CD4-positive, alpha-beta T cell (primary cell): ENCODE data around the gene DGKB. TPM values are rescaled to one million over a fixed set of nuclear protein-coding genes. Genes with fewer than 3 reads are reported as not detected.

Experiments
- ATAC-seq: fragments of 200-7000 bp; cut with Tn5 transposase; one replicate; pipeline ENCODE4 v1.10.0; 2022; ENCODE audit warnings: mild to moderate bottlenecking; ENCODE audit not compliant: poor library complexity
- CTCF ChIA-PET: fragments of 350-600 bp; sonication (Branson Sonifier 250); formaldehyde crosslinking; loops from one replicate; lab custom pipeline; 2021; ENCODE audit warnings: antibody characterized with exemption, inconsistent platforms; lab: Charles Lee
- POLR2A ChIA-PET: fragments of 350-600 bp; sonication (Branson Sonifier 250); formaldehyde crosslinking; loops from one replicate; lab custom pipeline; 2021; ENCODE audit warnings: antibody characterized with exemption, inconsistent platforms; lab: Charles Lee
- DNase-seq, 14 experiments: peaks; one replicate each; pipeline ENCODE4 v3.0.0-alpha.2; 2013 to 2020; ENCODE audit warnings: mixed read lengths in 2 of 14
- H3K27ac ChIP-seq, 2 donors: one replicate each; pipeline versions ENCODE4 v1.5.1 to v1.7.0; 2013; ENCODE audit warnings: low read length in 2 of 2, low read depth in 1 of 2, mild to moderate bottlenecking in 1 of 2
- H3K27me3 ChIP-seq, 2 experiments: 1 replicate in 1 of 2; 2 replicates in 1 of 2; pipeline versions ENCODE4 v1.6.1 to v1.7.0; 2013; ENCODE audit warnings: low read length in 2 of 2, control low read depth in 1 of 2, mild to moderate bottlenecking in 1 of 2, moderate library complexity in 1 of 2; ENCODE audit not compliant: insufficient read depth in 2 of 2, control insufficient read depth in 1 of 2
- H3K36me3 ChIP-seq: one replicate; pipeline ENCODE4 v1.6.1; 2013; ENCODE audit warnings: low read length, control low read depth; ENCODE audit not compliant: insufficient read depth
- H3K4me1 ChIP-seq: one replicate; pipeline ENCODE4 v1.6.1; 2013; ENCODE audit warnings: low read length, control low read depth; ENCODE audit not compliant: insufficient read depth
- H3K4me3 ChIP-seq: one replicate; pipeline ENCODE4 v1.5.1; 2013; ENCODE audit warnings: mild to moderate bottlenecking, low read length, moderate library complexity
- H3K9me3 ChIP-seq, 2 experiments: 1 replicate in 1 of 2; 2 replicates in 1 of 2; pipeline versions ENCODE4 v1.6.1 to v1.7.0; 2013; ENCODE audit warnings: low read length in 2 of 2, mild to moderate bottlenecking in 2 of 2, control low read depth in 1 of 2, moderate library complexity in 1 of 2; ENCODE audit not compliant: control insufficient read depth in 1 of 2, insufficient read depth in 1 of 2
- H3K27ac Mint-ChIP-seq: one replicate; pipeline ENCODE4 v1.8.0; 2020; ENCODE audit warnings: mixed read lengths
- H3K27me3 Mint-ChIP-seq: one replicate; pipeline ENCODE4 v1.8.0; 2021; ENCODE audit warnings: mixed read lengths
- H3K36me3 Mint-ChIP-seq: one replicate; pipeline ENCODE4 v1.8.0; 2021; ENCODE audit warnings: low read depth, mixed read lengths
- H3K4me1 Mint-ChIP-seq: one replicate; pipeline ENCODE4 v1.8.0; 2021; ENCODE audit warnings: low read depth, mixed read lengths
- H3K4me3 Mint-ChIP-seq: one replicate; pipeline ENCODE4 v1.8.0; 2020; ENCODE audit warnings: mild to moderate bottlenecking, mixed read lengths
- H3K9me3 Mint-ChIP-seq: one replicate; pipeline ENCODE4 v1.8.0; 2020; ENCODE audit warnings: mixed read lengths
- intact Hi-C, 2 experiments: fragments of 100-400 bp; cut with DNase I in 1 of 2; cut with micrococcal nuclease in 1 of 2; formaldehyde crosslinking; loops; one replicate each; pipeline versions ENCODE4 v1.15.1 to v1.9.0; 2023 to 2025; cut with DNase I, micrococcal nuclease
- total RNA-seq, 174 experiments: library from RNA in 2 of 174; stranded (reverse) in 2 of 174; gene quantifications; one replicate each; pipeline ENCODE4 v1.2.3 and lab custom pipeline; 2021 to 2026
- TF ChIP-seq, protein P1 (sequence below): fragments of 200-600 bp; IDR thresholded peaks from one replicate; pipeline ENCODE4 v1.8.0; 2022; ENCODE audit warnings: antibody characterized with exemption, mild to moderate bottlenecking

Gene DGKB
- total RNA-seq, 2 experiments from 2014 or later = not detected

DNA sequence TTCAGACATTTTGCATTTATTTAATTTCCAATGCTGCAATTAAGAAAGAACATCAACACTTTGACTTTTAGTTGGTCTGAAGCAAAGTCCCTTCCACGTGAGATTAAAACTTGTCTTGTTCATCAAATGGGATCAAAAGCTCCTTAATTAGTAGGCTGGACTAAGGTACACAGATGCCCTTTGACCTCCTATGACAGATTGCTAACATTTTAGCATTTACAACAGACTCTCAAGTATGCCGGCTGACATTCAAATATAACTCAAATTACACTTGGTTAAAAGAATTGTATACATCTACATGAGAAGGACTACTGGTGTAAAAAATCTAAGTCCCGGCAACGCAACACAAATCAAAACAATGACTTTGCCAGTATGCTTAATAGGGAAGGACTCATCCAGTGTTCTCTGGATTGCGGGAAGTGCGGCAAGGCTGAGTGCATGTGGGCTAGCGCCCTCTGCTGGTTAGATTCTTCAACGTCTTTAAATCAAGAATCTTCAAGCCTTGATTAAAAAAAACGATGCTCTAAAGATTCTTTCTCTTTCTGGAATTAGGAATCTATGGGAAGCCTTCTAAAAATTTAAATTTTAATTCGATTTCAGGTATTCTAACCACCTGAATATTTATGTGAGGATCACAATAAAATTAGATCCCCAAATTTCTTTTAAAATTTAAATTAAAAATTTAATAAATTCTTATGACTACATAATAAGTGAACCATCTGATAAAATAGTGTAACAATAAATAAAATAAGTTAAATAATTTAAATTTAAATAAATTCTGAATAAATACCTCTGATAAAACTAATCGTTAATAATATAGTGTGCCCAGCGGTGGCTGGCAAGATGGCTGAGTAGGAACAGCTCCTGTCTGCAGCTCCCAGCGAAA lies 444.7 kb downstream of the DGKB start:
- Mint-ChIP-seq H3K27me3 (peaks cover 3% of the 10 kb centered on the region), H3K27ac (no peak overlapping the region), H3K4me3 (no peak overlapping the region), H3K4me1 (peaks cover 4% of the 10 kb centered on the region), H3K9me3 (no peaks in the 10 kb centered on the region), H3K36me3 (no peaks in the 10 kb centered on the region)
- Histone ChIP-seq H3K4me1 (no peaks in the 10 kb centered on the region), H3K4me3 (no peak overlapping the region), H3K36me3 (no peaks in the 10 kb centered on the region), H3K27me3 (no peaks in the 10 kb centered on the region), H3K9me3 (no peaks in the 10 kb centered on the region), H3K27ac (no peak overlapping the region)
- DNase-seq (peak in 10 of 14 experiments; percentile 5 to 71 (median 17)), ATAC-seq (no peak)
- ChIA-PET POLR2A (no interaction called here), CTCF (no interaction called here)
- TF ChIP-seq, protein P1, sequence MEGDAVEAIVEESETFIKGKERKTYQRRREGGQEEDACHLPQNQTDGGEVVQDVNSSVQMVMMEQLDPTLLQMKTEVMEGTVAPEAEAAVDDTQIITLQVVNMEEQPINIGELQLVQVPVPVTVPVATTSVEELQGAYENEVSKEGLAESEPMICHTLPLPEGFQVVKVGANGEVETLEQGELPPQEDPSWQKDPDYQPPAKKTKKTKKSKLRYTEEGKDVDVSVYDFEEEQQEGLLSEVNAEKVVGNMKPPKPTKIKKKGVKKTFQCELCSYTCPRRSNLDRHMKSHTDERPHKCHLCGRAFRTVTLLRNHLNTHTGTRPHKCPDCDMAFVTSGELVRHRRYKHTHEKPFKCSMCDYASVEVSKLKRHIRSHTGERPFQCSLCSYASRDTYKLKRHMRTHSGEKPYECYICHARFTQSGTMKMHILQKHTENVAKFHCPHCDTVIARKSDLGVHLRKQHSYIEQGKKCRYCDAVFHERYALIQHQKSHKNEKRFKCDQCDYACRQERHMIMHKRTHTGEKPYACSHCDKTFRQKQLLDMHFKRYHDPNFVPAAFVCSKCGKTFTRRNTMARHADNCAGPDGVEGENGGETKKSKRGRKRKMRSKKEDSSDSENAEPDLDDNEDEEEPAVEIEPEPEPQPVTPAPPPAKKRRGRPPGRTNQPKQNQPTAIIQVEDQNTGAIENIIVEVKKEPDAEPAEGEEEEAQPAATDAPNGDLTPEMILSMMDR = peak; percentile 75
- intact Hi-C loops = loop anchor here (2.0 to 5.0 kb wide), 4 partner anchors 936 to 1931 kb away; no protein-coding TSS in a partner anchor

DNA sequence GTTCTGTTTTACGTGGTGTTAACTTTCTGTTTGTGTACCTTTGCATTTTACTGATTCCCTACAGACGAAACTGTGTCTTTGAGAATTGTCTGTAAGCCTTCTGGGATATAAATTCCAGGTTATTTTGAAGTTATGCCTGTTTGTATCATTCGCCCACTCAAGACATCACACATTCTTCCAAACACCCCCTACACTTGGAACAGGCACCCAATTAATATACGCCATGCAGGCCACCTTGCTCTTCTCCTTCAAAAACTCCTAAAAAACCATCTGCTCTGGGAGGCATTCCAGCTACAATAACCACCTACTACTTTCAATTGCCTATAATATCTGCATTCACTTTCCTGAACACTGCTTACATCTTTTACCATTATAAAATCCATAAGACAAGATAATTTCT lies 453.3 kb downstream of the DGKB start:
- no peaks in the 10 kb centered on the region for H3K27me3 ChIP-seq
- CTCF ChIA-PET = no interaction called here
- no peak overlapping the region for H3K4me3 ChIP-seq
- Mint-ChIP-seq H3K4me3 (no peak overlapping the region), H3K36me3 (no peaks in the 10 kb centered on the region), H3K9me3 (no peaks in the 10 kb centered on the region), H3K27me3 (no peaks in the 10 kb centered on the region), H3K4me1 (peaks cover 8% of the 10 kb centered on the region), H3K27ac (no peak overlapping the region)
- H3K4me1 ChIP-seq = peaks cover 6% of the 10 kb centered on the region
- H3K36me3 ChIP-seq = no peaks in the 10 kb centered on the region
- H3K9me3 ChIP-seq = no peaks in the 10 kb centered on the region
- no peak overlapping the region for H3K27ac ChIP-seq
- intact Hi-C loops = no loop called here
- DNase-seq = no peak
- POLR2A ChIA-PET = no interaction called here
- no peak for ATAC-seq
- TF ChIP-seq, protein P1 = no peak

DNA sequence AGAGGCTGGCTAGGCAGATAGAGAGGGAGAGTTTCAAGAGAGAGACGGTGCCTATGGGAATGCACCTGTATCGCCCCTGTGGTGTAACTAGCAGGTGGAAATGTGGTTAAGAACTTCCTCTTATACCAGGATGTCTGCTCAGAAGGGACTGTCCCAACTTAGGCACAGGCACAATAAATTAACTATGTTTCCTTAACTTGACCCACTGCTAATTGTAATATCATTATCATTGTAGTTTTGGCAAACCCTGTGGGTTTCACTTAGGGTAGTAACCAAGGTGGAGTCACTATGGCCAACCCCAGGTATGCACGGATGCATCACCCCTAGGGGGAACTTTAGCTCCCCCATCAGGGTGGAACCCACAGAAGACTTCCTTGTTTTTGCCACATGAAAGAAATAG lies 455.7 kb downstream of the DGKB start:
- no peaks in the 10 kb centered on the region for H3K27me3 Mint-ChIP-seq
- ChIA-PET POLR2A (no interaction called here), CTCF (no interaction called here)
- Histone ChIP-seq H3K4me1 (peaks cover 6% of the 10 kb centered on the region), H3K27ac (no peak overlapping the region), H3K9me3 (no peaks in the 10 kb centered on the region), H3K4me3 (no peak overlapping the region), H3K27me3 (no peaks in the 10 kb centered on the region), H3K36me3 (no peaks in the 10 kb centered on the region)
- no peaks in the 10 kb centered on the region for H3K36me3 Mint-ChIP-seq
- ATAC-seq = no peak
- no peak overlapping the region for H3K27ac Mint-ChIP-seq
- intact Hi-C loops = no loop called here
- peak in 4 of 14 experiments; percentile 3 to 44 (median 22) for DNase-seq
- H3K9me3 Mint-ChIP-seq = no peaks in the 10 kb centered on the region
- H3K4me1 Mint-ChIP-seq = peaks cover 8% of the 10 kb centered on the region
- TF ChIP-seq, protein P1 = no peak
- H3K4me3 Mint-ChIP-seq = no peak overlapping the region
